WTC11 (cell line): ENCODE data around the gene VAC14. TPM values are rescaled to one million over a fixed set of nuclear protein-coding genes. Genes with fewer than 3 reads are reported as not detected.

Source experiments
- ATAC-seq: fragments of 200-7000 bp; cut with Tn5 transposase; 2 replicates; pipeline ENCODE4 v1.10.0; 2021; ENCODE audit warnings: mild to moderate bottlenecking, moderate library complexity
- CTCF ChIA-PET: fragments of 300-600 bp; sonication (Branson Sonifier 250); formaldehyde crosslinking; loops from one replicate; lab custom pipeline; 2021; ENCODE audit warnings: antibody characterized with exemption; lab: Charles Lee
- POLR2A ChIA-PET: fragments of 350-600 bp; sonication (Branson Sonifier 250); formaldehyde crosslinking; loops from one replicate; lab custom pipeline; 2021; ENCODE audit warnings: antibody characterized with exemption; lab: Charles Lee
- DNase-seq: peaks from one replicate; pipeline ENCODE4 v3.0.0; 2021; ENCODE audit warnings: low spot score
- H3K27ac Mint-ChIP-seq: 2 replicates; pipeline ENCODE4 v1.8.0; 2021; ENCODE audit warnings: mixed read lengths
- H3K27me3 Mint-ChIP-seq: 2 replicates; pipeline ENCODE4 v1.8.0; 2021; ENCODE audit warnings: low read depth, mild to moderate bottlenecking, moderate library complexity, mixed read lengths
- H3K36me3 Mint-ChIP-seq: 2 replicates; pipeline ENCODE4 v1.8.0; 2021; ENCODE audit warnings: mixed read lengths
- H3K4me1 Mint-ChIP-seq: 2 replicates; pipeline ENCODE4 v1.8.0; 2022; ENCODE audit warnings: mixed read lengths
- H3K4me3 Mint-ChIP-seq: 2 replicates; pipeline ENCODE4 v1.8.0; 2021; ENCODE audit warnings: mild to moderate bottlenecking, moderate library complexity, mixed read lengths
- H3K9me3 Mint-ChIP-seq: 2 replicates; pipeline ENCODE4 v1.8.0; 2021; ENCODE audit warnings: mixed read lengths
- ARID4B ChIP-seq: sonication (generic); formaldehyde crosslinking; IDR thresholded peaks from 2 replicates; pipeline ENCODE4 v1.8.0; 2023; ENCODE audit warnings: missing genetic modification reagents, mild to moderate bottlenecking, borderline replicate concordance
- ATF3 ChIP-seq: sonication (generic); formaldehyde crosslinking; conservative IDR thresholded peaks from 2 replicates; pipeline ENCODE4 v1.8.1; 2022; ENCODE audit warnings: mild to moderate bottlenecking, missing genetic modification reagents
- JAZF1 ChIP-seq: fragments of 250-450 bp; sonication (Bioruptor Pico); IDR thresholded peaks from 2 replicates; pipeline ENCODE4 v1.9.0; 2021; ENCODE audit warnings: moderate library complexity, mild to moderate bottlenecking, inconsistent platforms
- MXD4 ChIP-seq: fragments of 250-450 bp; sonication (Bioruptor Pico); IDR thresholded peaks from 2 replicates; pipeline ENCODE4 v1.8.0; 2021; ENCODE audit warnings: mild to moderate bottlenecking, moderate library complexity, borderline replicate concordance
- MYBL2 ChIP-seq: sonication (generic); formaldehyde crosslinking; IDR thresholded peaks from 2 replicates; pipeline ENCODE4 v1.8.1; 2023; ENCODE audit warnings: mild to moderate bottlenecking, moderate library complexity, missing genetic modification reagents
- SOX15 ChIP-seq: fragments of 250-450 bp; sonication (Bioruptor Pico); IDR thresholded peaks from 2 replicates; pipeline ENCODE4 v1.9.0; 2021; ENCODE audit warnings: mild to moderate bottlenecking
- SP1 ChIP-seq: sonication (generic); formaldehyde crosslinking; conservative IDR thresholded peaks from 2 replicates; pipeline ENCODE4 v1.8.1; 2022; ENCODE audit warnings: missing genetic modification reagents
- STAT6 ChIP-seq: sonication (generic); formaldehyde crosslinking; conservative IDR thresholded peaks from 2 replicates; pipeline ENCODE4 v1.8.1; 2023; ENCODE audit warnings: mild to moderate bottlenecking, low read depth, missing genetic modification reagents, moderate library complexity
- USF1 ChIP-seq: sonication (generic); formaldehyde crosslinking; IDR thresholded peaks from 2 replicates; pipeline ENCODE4 v1.8.0; 2022; ENCODE audit warnings: mild to moderate bottlenecking, missing genetic modification reagents
- ZNF263 ChIP-seq: sonication (generic); formaldehyde crosslinking; IDR thresholded peaks from 2 replicates; pipeline ENCODE4 v1.8.1; 2022; ENCODE audit warnings: low read depth, mild to moderate bottlenecking, moderate library complexity, missing genetic modification reagents
- ZNF281 ChIP-seq: sonication (generic); formaldehyde crosslinking; IDR thresholded peaks from 2 replicates; pipeline ENCODE4 v1.8.0; 2023; ENCODE audit warnings: mild to moderate bottlenecking, missing genetic modification reagents
- ZNF317 ChIP-seq: sonication (generic); formaldehyde crosslinking; IDR thresholded peaks from 2 replicates; pipeline ENCODE4 v1.8.1; 2023; ENCODE audit warnings: low read depth, mild to moderate bottlenecking, moderate library complexity, missing genetic modification reagents, borderline replicate concordance
- total RNA-seq: library from RNA; stranded (reverse); gene quantifications from 3 replicates; pipeline ENCODE4 v1.2.3, GENCODE V29; 2021

VAC14 gene
- total RNA-seq, 1 experiment from 2014 or later: 60.1 TPM

- ATAC-seq (no peak), DNase-seq (no peak)
- POLR2A ChIA-PET: interaction anchor here (0.7 kb wide), 1 partner anchor 9 kb away, joined by 3 read pairs; no protein-coding TSS in a partner anchor
- no peaks in the 10 kb centered on the region for H3K27me3 Mint-ChIP-seq
- no peak for TF ChIP-seq ZNF281
- TF ChIP-seq MXD4 (CRISPR knock-in tag): no peak
- TF ChIP-seq STAT6 (CRISPR knock-in tag): no peak
- TF ChIP-seq ZNF317 (CRISPR knock-in tag): no peak
- TF ChIP-seq USF1 (CRISPR knock-in tag): no peak
- TF ChIP-seq MYBL2 (CRISPR knock-in tag): no peak
- no peak for TF ChIP-seq ZNF263 (CRISPR knock-in tag)
- no peak for TF ChIP-seq ATF3 (CRISPR knock-in tag)
- TF ChIP-seq ARID4B (CRISPR knock-in tag): no peak
- TF ChIP-seq JAZF1 (CRISPR knock-in tag): no peak
- no peak for TF ChIP-seq SP1 (CRISPR knock-in tag)
- no peak for TF ChIP-seq SOX15
- H3K27ac Mint-ChIP-seq: no peak overlapping the region
- peaks cover 4% of the 10 kb centered on the region for H3K36me3 Mint-ChIP-seq
- H3K9me3 Mint-ChIP-seq: no peaks in the 10 kb centered on the region
- H3K4me3 Mint-ChIP-seq: no peak overlapping the region
- CTCF ChIA-PET: interaction anchor here (0.7 to 9.8 kb wide), 10 partner anchors 10 to 101 kb away, joined by 3 to 142 read pairs (median 12); no protein-coding TSS in a partner anchor
- H3K4me1 Mint-ChIP-seq: peaks cover 3% of the 10 kb centered on the region; the same call in 1 of the 2 replicates
Measured at GRCh38 chr16:70678121-70678897, 122.6 kb downstream of the VAC14 start.
